Adipocyte (in vitro differentiated cells): Measurements from ENCODE around the gene GAPDH.

ENCODE experiments used
- DNase-seq: peaks from one replicate; pipeline ENCODE4 v3.0.0-alpha.2; 2015; ENCODE audit warnings: low read depth
- H3K27me3 ChIP-seq: replicated peaks from 2 replicates; pipeline ENCODE4 v1.7.0; 2013; ENCODE audit warnings: mild to moderate bottlenecking, low read length, moderate library complexity; ENCODE audit not compliant: control insufficient read depth, insufficient read depth
- H3K36me3 ChIP-seq: 2 replicates; pipeline ENCODE4 v1.7.0; 2013; ENCODE audit warnings: low read length, mild to moderate bottlenecking, moderate library complexity; ENCODE audit not compliant: control insufficient read depth, insufficient read depth, severe bottlenecking
- H3K4me1 ChIP-seq: 2 replicates; pipeline ENCODE4 v1.7.0; 2013; ENCODE audit warnings: mild to moderate bottlenecking, low read length, moderate library complexity; ENCODE audit not compliant: control insufficient read depth, insufficient read depth
- H3K4me3 ChIP-seq: 2 replicates; pipeline ENCODE4 v1.7.0; 2013; ENCODE audit warnings: mild to moderate bottlenecking, low read length, moderate library complexity
- H3K9ac ChIP-seq: 2 replicates; pipeline ENCODE4 v1.7.0; 2013; ENCODE audit warnings: mild to moderate bottlenecking, low read length, moderate library complexity
- H3K9me3 ChIP-seq: 2 replicates; pipeline ENCODE4 v1.7.0; 2013; ENCODE audit warnings: mild to moderate bottlenecking, low read length, moderate library complexity; ENCODE audit not compliant: control insufficient read depth

Gene GAPDH

DNA sequence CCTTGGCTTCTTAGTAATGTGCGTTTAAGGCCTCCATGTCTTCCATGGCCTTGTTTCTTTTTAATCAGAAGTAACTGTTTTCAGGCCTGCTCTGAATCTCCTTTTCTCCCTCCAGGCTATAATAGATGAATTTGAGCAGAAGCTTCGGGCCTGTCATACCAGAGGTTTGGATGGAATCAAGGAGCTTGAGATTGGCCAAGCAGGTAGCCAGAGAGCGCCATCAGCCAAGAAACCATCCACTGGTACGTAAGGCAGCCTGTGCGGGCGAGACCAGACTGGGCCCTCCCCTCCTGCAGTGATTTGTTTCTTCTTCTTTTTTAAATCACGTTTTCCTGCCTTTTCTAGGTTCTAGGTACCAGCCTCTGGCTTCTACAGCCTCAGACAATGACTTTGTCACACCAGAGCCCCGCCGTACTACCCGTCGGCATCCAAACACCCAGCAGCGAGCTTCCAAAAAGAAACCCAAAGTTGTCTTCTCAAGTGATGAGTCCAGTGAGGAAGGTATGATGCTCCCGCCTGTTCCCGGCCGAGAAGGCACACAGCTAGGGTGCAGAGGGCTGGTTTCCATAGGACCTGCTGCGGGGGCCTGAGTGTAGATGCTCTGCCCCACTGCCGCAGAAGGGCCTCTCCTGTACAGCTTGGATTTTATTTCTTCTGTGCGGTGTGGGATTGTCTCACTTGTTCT is 3.6 kb upstream of the GAPDH start:
- Histone ChIP-seq H3K9ac (peak overlapping the region; percentile 9), H3K4me1 (peaks cover 21% of the 10 kb centered on the region), H3K27me3 (no peaks in the 10 kb centered on the region), H3K9me3 (no peaks in the 10 kb centered on the region), H3K36me3 (peaks cover 61% of the 10 kb centered on the region), H3K4me3 (no peak overlapping the region)
- DNase-seq = no peak

DNA sequence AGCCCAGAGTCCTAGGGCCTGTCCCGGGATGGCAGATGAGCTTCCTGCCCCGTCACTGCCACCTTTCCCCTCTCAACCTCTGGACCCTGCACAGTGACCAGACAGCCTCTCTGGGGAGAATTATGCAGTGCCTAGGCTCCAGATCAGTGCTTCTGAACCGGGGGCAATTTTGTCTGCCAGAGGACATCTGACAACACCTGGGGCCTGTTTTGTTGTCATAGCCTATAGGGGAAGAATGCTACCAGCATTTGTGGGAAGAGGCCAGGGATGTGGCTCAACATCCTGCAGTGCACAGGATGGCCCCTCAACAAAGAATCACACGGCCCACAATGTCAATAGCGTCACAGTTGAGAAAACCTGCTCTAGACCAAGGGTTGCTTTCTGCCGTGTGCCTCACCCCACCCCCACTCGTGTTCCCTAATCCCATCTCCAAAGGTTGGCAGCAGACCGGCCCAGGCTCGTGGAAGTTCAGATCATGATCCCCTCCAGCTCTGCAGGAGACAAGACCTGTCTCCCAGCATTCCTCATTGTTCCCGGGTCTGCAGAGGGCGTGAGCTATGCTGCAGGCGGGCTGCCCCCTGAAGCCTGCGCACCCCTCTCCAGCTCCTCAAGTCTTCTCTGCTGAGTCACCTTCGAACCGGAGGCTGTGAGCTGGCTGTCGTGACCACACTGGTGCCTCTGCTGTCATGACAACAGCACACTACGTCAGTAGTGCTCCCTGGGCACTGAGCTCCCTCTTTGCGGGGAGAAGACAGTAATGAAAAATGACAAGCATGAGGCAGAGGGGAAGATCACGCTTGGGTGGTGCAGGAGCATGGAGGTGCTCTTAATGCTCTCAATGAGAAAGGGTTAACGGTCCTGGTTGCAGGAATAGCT is 2.0 kb upstream of the GAPDH start:
- peak; percentile 97 for DNase-seq
- peak overlapping the region; percentile 97 for H3K9ac ChIP-seq
- peaks cover 60% of the 10 kb centered on the region for H3K36me3 ChIP-seq
- peaks cover 36% of the 10 kb centered on the region for H3K4me1 ChIP-seq
- H3K4me3 ChIP-seq = peak overlapping the region; percentile 93
- H3K27me3 ChIP-seq = no peaks in the 10 kb centered on the region
- H3K9me3 ChIP-seq = no peaks in the 10 kb centered on the region

DNA sequence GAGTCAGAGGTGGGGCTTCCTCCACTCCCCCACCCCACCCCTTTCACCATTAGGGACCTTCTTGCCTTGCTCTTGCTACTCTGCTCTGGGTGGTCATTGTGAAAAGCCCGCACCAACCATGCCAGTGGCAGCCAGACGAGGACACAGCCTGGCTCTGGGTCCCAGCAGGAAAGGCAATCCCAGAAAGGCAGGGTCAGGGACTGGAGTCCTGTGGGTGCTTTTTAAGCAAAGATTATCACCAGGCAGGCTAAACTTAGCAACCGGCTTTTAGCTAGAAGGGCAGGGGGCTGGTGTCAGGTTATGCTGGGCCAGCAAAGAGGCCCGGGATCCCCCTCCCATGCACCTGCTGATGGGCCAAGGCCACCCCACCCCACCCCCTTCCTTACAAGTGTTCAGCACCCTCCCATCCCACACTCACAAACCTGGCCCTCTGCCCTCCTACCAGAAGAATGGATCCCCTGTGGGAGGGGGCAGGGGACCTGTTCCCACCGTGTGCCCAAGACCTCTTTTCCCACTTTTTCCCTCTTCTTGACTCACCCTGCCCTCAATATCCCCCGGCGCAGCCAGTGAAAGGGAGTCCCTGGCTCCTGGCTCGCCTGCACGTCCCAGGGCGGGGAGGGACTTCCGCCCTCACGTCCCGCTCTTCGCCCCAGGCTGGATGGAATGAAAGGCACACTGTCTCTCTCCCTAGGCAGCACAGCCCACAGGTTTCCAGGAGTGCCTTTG is 1.2 kb upstream of the GAPDH start:
- DNase-seq = peak; percentile 90
- Histone ChIP-seq H3K27me3 (no peaks in the 10 kb centered on the region), H3K4me3 (peak overlapping the region; percentile 93), H3K36me3 (peaks cover 60% of the 10 kb centered on the region), H3K9ac (peak overlapping the region; percentile 97), H3K9me3 (no peaks in the 10 kb centered on the region), H3K4me1 (peaks cover 36% of the 10 kb centered on the region)

DNA sequence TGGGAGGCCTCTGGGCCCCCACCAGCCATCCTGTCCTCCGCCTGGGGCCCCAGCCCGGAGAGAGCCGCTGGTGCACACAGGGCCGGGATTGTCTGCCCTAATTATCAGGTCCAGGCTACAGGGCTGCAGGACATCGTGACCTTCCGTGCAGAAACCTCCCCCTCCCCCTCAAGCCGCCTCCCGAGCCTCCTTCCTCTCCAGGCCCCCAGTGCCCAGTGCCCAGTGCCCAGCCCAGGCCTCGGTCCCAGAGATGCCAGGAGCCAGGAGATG is 729 bp upstream of the GAPDH start:
- peaks cover 60% of the 10 kb centered on the region for H3K36me3 ChIP-seq
- DNase-seq = no peak
- peaks cover 36% of the 10 kb centered on the region for H3K4me1 ChIP-seq
- H3K4me3 ChIP-seq = peak overlapping the region; percentile 93
- H3K27me3 ChIP-seq = no peaks in the 10 kb centered on the region
- H3K9ac ChIP-seq = peak overlapping the region; percentile 97
- H3K9me3 ChIP-seq = no peaks in the 10 kb centered on the region

DNA sequence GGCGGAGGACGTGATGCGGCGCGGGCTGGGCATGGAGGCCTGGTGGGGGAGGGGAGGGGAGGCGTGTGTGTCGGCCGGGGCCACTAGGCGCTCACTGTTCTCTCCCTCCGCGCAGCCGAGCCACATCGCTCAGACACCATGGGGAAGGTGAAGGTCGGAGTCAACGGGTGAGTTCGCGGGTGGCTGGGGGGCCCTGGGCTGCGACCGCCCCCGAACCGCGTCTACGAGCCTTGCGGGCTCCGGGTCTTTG is 303 bp downstream of the GAPDH start:
- no peaks in the 10 kb centered on the region for H3K9me3 ChIP-seq
- H3K4me3 ChIP-seq = peak overlapping the region; percentile 93
- H3K4me1 ChIP-seq = peaks cover 36% of the 10 kb centered on the region
- H3K36me3 ChIP-seq = peaks cover 54% of the 10 kb centered on the region
- H3K9ac ChIP-seq = peak overlapping the region; percentile 97
- no peak for DNase-seq
- no peaks in the 10 kb centered on the region for H3K27me3 ChIP-seq

DNA sequence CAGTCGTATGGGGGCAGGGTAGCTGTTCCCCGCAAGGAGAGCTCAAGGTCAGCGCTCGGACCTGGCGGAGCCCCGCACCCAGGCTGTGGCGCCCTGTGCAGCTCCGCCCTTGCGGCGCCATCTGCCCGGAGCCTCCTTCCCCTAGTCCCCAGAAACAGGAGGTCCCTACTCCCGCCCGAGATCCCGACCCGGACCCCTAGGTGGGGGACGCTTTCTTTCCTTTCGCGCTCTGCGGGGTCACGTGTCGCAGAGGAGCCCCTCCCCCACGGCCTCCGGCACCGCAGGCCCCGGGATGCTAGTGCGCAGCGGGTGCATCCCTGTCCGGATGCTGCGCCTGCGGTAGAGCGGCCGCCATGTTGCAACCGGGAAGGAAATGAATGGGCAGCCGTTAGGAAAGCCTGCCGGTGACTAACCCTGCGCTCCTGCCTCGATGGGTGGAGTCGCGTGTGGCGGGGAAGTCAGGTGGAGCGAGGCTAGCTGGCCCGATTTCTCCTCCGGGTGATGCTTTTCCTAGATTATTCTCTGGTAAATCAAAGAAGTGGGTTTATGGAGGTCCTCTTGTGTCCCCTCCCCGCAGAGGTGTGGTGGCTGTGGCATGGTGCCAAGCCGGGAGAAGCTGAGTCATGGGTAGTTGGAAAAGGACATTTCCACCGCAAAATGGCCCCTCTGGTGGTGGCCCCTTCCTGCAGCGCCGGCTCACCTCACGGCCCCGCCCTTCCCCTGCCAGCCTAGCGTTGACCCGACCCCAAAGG is 804 bp downstream of the GAPDH start:
- H3K36me3 ChIP-seq = peaks cover 53% of the 10 kb centered on the region
- H3K9ac ChIP-seq = peak overlapping the region; percentile 97
- peak; percentile 77 for DNase-seq
- peak overlapping the region; percentile 93 for H3K4me3 ChIP-seq
- H3K9me3 ChIP-seq = no peaks in the 10 kb centered on the region
- no peaks in the 10 kb centered on the region for H3K27me3 ChIP-seq
- H3K4me1 ChIP-seq = peaks cover 41% of the 10 kb centered on the region

DNA sequence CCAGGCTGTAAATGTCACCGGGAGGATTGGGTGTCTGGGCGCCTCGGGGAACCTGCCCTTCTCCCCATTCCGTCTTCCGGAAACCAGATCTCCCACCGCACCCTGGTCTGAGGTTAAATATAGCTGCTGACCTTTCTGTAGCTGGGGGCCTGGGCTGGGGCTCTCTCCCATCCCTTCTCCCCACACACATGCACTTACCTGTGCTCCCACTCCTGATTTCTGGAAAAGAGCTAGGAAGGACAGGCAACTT is 1.3 kb downstream of the GAPDH start:
- Histone ChIP-seq H3K36me3 (peaks cover 48% of the 10 kb centered on the region), H3K27me3 (no peaks in the 10 kb centered on the region), H3K9ac (peak overlapping the region; percentile 97), H3K9me3 (no peaks in the 10 kb centered on the region), H3K4me3 (peak overlapping the region; percentile 93), H3K4me1 (peaks cover 46% of the 10 kb centered on the region)
- DNase-seq = no peak

DNA sequence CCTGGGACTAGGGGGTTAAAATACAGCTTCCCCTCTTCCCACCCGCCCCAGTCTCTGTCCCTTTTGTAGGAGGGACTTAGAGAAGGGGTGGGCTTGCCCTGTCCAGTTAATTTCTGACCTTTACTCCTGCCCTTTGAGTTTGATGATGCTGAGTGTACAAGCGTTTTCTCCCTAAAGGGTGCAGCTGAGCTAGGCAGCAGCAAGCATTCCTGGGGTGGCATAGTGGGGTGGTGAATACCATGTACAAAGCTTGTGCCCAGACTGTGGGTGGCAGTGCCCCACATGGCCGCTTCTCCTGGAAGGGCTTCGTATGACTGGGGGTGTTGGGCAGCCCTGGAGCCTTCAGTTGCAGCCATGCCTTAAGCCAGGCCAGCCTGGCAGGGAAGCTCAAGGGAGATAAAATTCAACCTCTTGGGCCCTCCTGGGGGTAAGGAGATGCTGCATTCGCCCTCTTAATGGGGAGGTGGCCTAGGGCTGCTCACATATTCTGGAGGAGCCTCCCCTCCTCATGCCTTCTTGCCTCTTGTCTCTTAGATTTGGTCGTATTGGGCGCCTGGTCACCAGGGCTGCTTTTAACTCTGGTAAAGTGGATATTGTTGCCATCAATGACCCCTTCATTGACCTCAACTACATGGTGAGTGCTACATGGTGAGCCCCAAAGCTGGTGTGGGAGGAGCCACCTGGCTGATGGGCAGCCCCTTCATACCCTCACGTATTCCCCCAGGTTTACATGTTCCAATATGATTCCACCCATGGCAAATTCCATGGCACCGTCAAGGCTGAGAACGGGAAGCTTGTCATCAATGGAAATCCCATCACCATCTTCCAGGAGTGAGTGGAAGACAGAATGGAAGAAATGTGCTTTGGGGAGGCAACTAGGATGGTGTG is 1.9 kb downstream of the GAPDH start:
- Histone ChIP-seq H3K9ac (peak overlapping the region; percentile 97), H3K36me3 (peaks cover 46% of the 10 kb centered on the region), H3K9me3 (no peaks in the 10 kb centered on the region), H3K4me3 (peak overlapping the region; percentile 93), H3K4me1 (peaks cover 52% of the 10 kb centered on the region), H3K27me3 (no peaks in the 10 kb centered on the region)
- DNase-seq = peak; percentile 19

DNA sequence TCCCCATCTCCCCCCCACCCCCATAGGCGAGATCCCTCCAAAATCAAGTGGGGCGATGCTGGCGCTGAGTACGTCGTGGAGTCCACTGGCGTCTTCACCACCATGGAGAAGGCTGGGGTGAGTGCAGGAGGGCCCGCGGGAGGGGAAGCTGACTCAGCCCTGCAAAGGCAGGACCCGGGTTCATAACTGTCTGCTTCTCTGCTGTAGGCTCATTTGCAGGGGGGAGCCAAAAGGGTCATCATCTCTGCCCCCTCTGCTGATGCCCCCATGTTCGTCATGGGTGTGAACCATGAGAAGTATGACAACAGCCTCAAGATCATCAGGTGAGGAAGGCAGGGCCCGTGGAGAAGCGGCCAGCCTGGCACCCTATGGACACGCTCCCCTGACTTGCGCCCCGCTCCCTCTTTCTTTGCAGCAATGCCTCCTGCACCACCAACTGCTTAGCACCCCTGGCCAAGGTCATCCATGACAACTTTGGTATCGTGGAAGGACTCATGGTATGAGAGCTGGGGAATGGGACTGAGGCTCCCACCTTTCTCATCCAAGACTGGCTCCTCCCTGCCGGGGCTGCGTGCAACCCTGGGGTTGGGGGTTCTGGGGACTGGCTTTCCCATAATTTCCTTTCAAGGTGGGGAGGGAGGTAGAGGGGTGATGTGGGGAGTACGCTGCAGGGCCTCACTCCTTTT is 2.7 kb downstream of the GAPDH start:
- Histone ChIP-seq H3K9ac (peak overlapping the region; percentile 97), H3K36me3 (peaks cover 51% of the 10 kb centered on the region), H3K4me3 (peak overlapping the region; percentile 93), H3K4me1 (peaks cover 49% of the 10 kb centered on the region), H3K9me3 (no peaks in the 10 kb centered on the region), H3K27me3 (no peaks in the 10 kb centered on the region)
- DNase-seq = peak; percentile 16
